ENCODE data around the gene THSD8. TPM values are rescaled to one million over a fixed set of nuclear protein-coding genes. Genes with fewer than 3 reads are reported as not detected.
A peak's percentile ranks its signal among the peaks of the same experiment; 100 is the strongest.

The THSD8 gene
- total and polyA plus RNA-seq, 2 experiments from 2014 or later = 15.0 TPM; not detected in 1

DNA sequence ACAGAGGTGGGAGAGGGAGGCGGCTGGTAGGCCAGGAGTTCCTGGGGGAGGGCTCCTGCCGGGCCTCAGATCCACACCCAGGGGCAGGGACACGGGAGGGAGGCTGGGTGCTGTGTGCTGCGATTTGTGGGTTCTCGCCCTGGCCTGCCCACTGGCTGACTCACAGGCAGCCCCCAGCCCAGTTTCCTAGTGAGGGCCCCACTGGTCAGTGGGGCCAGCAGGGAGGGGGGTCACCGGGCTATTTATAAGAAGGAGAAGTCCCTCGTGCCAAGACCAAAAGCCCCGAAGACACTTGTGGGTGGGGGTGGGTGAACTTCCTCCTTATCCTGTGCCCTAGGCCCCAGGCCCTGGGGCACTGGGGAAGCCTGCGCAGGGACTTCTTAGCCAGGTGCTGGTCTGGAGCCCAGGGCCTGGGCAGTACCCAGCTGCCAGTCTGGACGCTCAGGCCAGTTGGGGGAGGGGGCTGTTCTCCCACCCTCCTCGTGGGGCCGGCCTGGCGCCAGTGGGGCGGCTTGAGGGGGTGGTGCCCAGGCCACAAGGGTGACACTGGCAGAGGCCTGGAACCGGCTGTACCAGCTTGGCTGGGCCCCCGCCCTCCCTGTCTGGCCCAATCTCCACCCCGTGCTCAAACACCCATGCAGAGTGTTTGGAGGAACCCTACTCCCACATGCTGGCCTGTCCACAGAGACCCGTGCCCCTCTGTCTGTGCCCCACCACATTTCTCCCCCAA is 15.6 kb upstream of the THSD8 start:
- no peak overlapping the region for H3K4me3 ChIP-seq

GRCh38 chr19:12786952-12787351 is 14.9 kb upstream of the THSD8 start:
- DNase-seq (ENCODE audit: low read depth in 1 of 2, low spot score in 1 of 2) = no peak
- Histone ChIP-seq H3K27me3 (no peaks in the 10 kb centered on the region), H3K27ac (no peak overlapping the region), H3K9me3 (ENCODE audit: low read depth) (no peaks in the 10 kb centered on the region), H3K4me3 (no peak overlapping the region), H3K4me1 (ENCODE audit: low read depth) (peaks cover 38% of the 10 kb centered on the region), H3K36me3 (no peaks in the 10 kb centered on the region)
- TF ChIP-seq CTCF (IDR thresholded peaks at IDR 0.05; ENCODE audit: low read depth, low read length) = no peak

More for the DNA sequence above, 15.6 kb upstream of the THSD8 start:
- Histone ChIP-seq H3K36me3 (no peaks in the 10 kb centered on the region), H3K27ac (peak overlapping the region; percentile 68), H3K27me3 (no peaks in the 10 kb centered on the region), H3K4me1 (ENCODE audit: low read depth) (peaks cover 38% of the 10 kb centered on the region), H3K9me3 (ENCODE audit: low read depth) (no peaks in the 10 kb centered on the region)
- no peak for TF ChIP-seq CTCF (IDR thresholded peaks at IDR 0.05; ENCODE audit: low read depth, low read length)
- DNase-seq (ENCODE audit: low read depth in 1 of 2, low spot score in 1 of 2) = no peak

GRCh38 chr19:12787458-12787857 is 14.4 kb upstream of the THSD8 start:
- no peak overlapping the region for H3K27ac ChIP-seq
- no peaks in the 10 kb centered on the region for H3K36me3 ChIP-seq
- peaks cover 38% of the 10 kb centered on the region for H3K4me1 ChIP-seq (ENCODE audit: low read depth)
- no peaks in the 10 kb centered on the region for H3K27me3 ChIP-seq
- TF ChIP-seq CTCF (IDR thresholded peaks at IDR 0.05; ENCODE audit: low read depth, low read length) = no peak
- no peaks in the 10 kb centered on the region for H3K9me3 ChIP-seq (ENCODE audit: low read depth)
- H3K4me3 ChIP-seq = no peak overlapping the region
- no peak for DNase-seq (ENCODE audit: low read depth in 1 of 2, low spot score in 1 of 2)

GRCh38 chr19:12788042-12788681 is 13.7 kb upstream of the THSD8 start:
- peak overlapping the region; percentile 83 for H3K27ac ChIP-seq
- no peak overlapping the region for H3K4me3 ChIP-seq
- no peaks in the 10 kb centered on the region for H3K36me3 ChIP-seq
- peak in 1 of 2 donors; percentile 25 for DNase-seq (ENCODE audit: low read depth in 1 of 2, low spot score in 1 of 2)
- H3K27me3 ChIP-seq = no peaks in the 10 kb centered on the region
- TF ChIP-seq CTCF (IDR thresholded peaks at IDR 0.05; ENCODE audit: low read depth, low read length) = no peak
- no peaks in the 10 kb centered on the region for H3K9me3 ChIP-seq (ENCODE audit: low read depth)
- peaks cover 34% of the 10 kb centered on the region for H3K4me1 ChIP-seq (ENCODE audit: low read depth)

- TF ChIP-seq CTCF (IDR thresholded peaks at IDR 0.05; ENCODE audit: low read depth, low read length) = no peak
- H3K27ac ChIP-seq = peak overlapping the region; percentile 83
- peak; percentile 73 to 78 for DNase-seq (ENCODE audit: low read depth in 1 of 2, low spot score in 1 of 2)
These were observed 13.2 kb upstream of the THSD8 start for GRCh38 chr19:12788682-12789097.

More at GRCh38 chr19:12788682-12789097, 13.2 kb upstream of the THSD8 start:
- no peaks in the 10 kb centered on the region for H3K36me3 ChIP-seq
- no peaks in the 10 kb centered on the region for H3K27me3 ChIP-seq
- H3K9me3 ChIP-seq (ENCODE audit: low read depth) = no peaks in the 10 kb centered on the region
- H3K4me1 ChIP-seq (ENCODE audit: low read depth) = peaks cover 30% of the 10 kb centered on the region
- peak overlapping the region; percentile 25 for H3K4me3 ChIP-seq

Measured in cardiac muscle cell (in vitro differentiated cells and primary cell).